Liver (tissue), 9 donors: ENCODE results near the gene RHBDD3. TPM values are rescaled to one million over a fixed set of nuclear protein-coding genes. Genes with fewer than 3 reads are reported as not detected.

ENCODE experiments used
- DNase-seq: peaks from one replicate; pipeline ENCODE4 v3.0.0-alpha.2; 2017; ENCODE audit warnings: low spot score
- H3K27ac ChIP-seq, 2 donors: one replicate each; pipeline ENCODE4 v1.7.0; 2013; ENCODE audit warnings: inconsistent platforms in 2 of 2, low read length in 2 of 2, control low read depth in 1 of 2, low read depth in 1 of 2, mild to moderate bottlenecking in 1 of 2
- H3K27me3 ChIP-seq, 4 donors: one replicate each; pipeline versions ENCODE4 v1.6.1 to v1.7.0; 2013; ENCODE audit warnings: low read length in 3 of 4, inconsistent platforms in 1 of 4, mild to moderate bottlenecking in 1 of 4, moderate library complexity in 1 of 4; ENCODE audit not compliant: control insufficient read depth in 4 of 4, insufficient read depth in 4 of 4
- H3K36me3 ChIP-seq, 4 donors: one replicate each; pipeline versions ENCODE4 v1.6.1 to v1.7.0; 2013; ENCODE audit warnings: low read length in 3 of 4, mild to moderate bottlenecking in 3 of 4, low read depth in 1 of 4, moderate library complexity in 1 of 4; ENCODE audit not compliant: control insufficient read depth in 4 of 4, insufficient read depth in 3 of 4
- H3K4me1 ChIP-seq, 4 donors: one replicate each; pipeline versions ENCODE4 v1.6.1 to v1.7.0; 2013; ENCODE audit warnings: low read length in 3 of 4, mild to moderate bottlenecking in 3 of 4, moderate library complexity in 1 of 4; ENCODE audit not compliant: control insufficient read depth in 4 of 4, insufficient read depth in 4 of 4
- H3K4me3 ChIP-seq, 3 donors: one replicate each; pipeline versions ENCODE4 v1.6.1 to v1.7.0; 2013; ENCODE audit warnings: low read length in 3 of 3, control low read depth in 1 of 3, low read depth in 1 of 3, mild to moderate bottlenecking in 1 of 3
- H3K9ac ChIP-seq, 2 donors: one replicate each; pipeline ENCODE4 v1.7.0; 2013; ENCODE audit warnings: low read length in 2 of 2, mild to moderate bottlenecking in 2 of 2, moderate library complexity in 2 of 2, control low read depth in 1 of 2, low read depth in 1 of 2
- H3K9me3 ChIP-seq, 4 donors: one replicate each; pipeline versions ENCODE4 v1.6.1 to v1.7.0; 2013; ENCODE audit warnings: low read length in 3 of 4; ENCODE audit not compliant: control insufficient read depth in 4 of 4
- EGR1 ChIP-seq, 2 donors: IDR thresholded peaks; 2 replicates each; pipeline ENCODE4 v1.6.1; 2016 to 2018; ENCODE audit warnings: antibody characterized with exemption in 2 of 2, low read depth in 2 of 2
- FOXA1 ChIP-seq: IDR thresholded peaks from 2 replicates; pipeline ENCODE4 v1.6.1; 2016; ENCODE audit warnings: antibody characterized with exemption
- GABPA ChIP-seq, 2 donors: IDR thresholded peaks in 1 of 2; conservative IDR thresholded peaks in 1 of 2; 2 replicates each; pipeline ENCODE4 v1.6.1; 2016; ENCODE audit warnings: antibody characterized with exemption in 2 of 2, mild to moderate bottlenecking in 1 of 2, moderate library complexity in 1 of 2
- HNF4A ChIP-seq, 2 donors: conservative IDR thresholded peaks; 2 replicates each; pipeline ENCODE4 v1.6.1; 2016; ENCODE audit warnings: antibody characterized with exemption in 2 of 2, mild to moderate bottlenecking in 2 of 2
- HNF4G ChIP-seq: IDR thresholded peaks from 2 replicates; pipeline ENCODE4 v1.6.1; 2016; ENCODE audit warnings: antibody characterized with exemption
- JUND ChIP-seq, 2 donors: IDR thresholded peaks; 2 replicates each; pipeline ENCODE4 v1.6.1; 2016; ENCODE audit warnings: antibody characterized with exemption in 2 of 2
- NR2F2 ChIP-seq: IDR thresholded peaks from 2 replicates; pipeline ENCODE4 v1.6.1; 2016; ENCODE audit warnings: antibody characterized with exemption
- RAD21 ChIP-seq, 2 donors: IDR thresholded peaks; 2 replicates each; pipeline ENCODE4 v1.6.1; 2016; ENCODE audit warnings: antibody characterized with exemption in 2 of 2, mild to moderate bottlenecking in 2 of 2
- RXRA ChIP-seq, 2 donors: IDR thresholded peaks; 2 replicates each; pipeline ENCODE4 v1.6.1; 2017 to 2018; ENCODE audit warnings: antibody characterized with exemption in 2 of 2, mild to moderate bottlenecking in 1 of 2
- SP1 ChIP-seq: IDR thresholded peaks from 2 replicates; pipeline ENCODE4 v1.6.1; 2018; ENCODE audit warnings: antibody characterized with exemption, mild to moderate bottlenecking
- TAF1 ChIP-seq: conservative IDR thresholded peaks from 2 replicates; pipeline ENCODE4 v1.6.1; 2016; ENCODE audit warnings: antibody characterized with exemption, mild to moderate bottlenecking
- YY1 ChIP-seq: IDR thresholded peaks from 2 replicates; pipeline ENCODE4 v1.6.1; 2016; ENCODE audit warnings: antibody characterized with exemption, mild to moderate bottlenecking
- WGBS: extraction: QIAGEN DNeasy Blood & Tissue Kit; methylation state at CpG from one replicate; pipeline ENCODE4 v1.1.7; 2013; 5-methylcytosine and 5-hydroxymethylcytosine counted together
- polyA plus RNA-seq, 2 donors: library from polyadenylated mRNA; stranded (reverse) in 1 of 2; unstranded in 1 of 2; fragments of 200-250 nt in 1 of 2; fragments of >200 nt in 1 of 2; fragmentation: Nextera tagmentation in 1 of 2; extraction: Ambion mirVana in 1 of 2; gene quantifications; one replicate each; pipeline versions ENCODE4 v1.2.1 to v1.2.3, GENCODE V29; 2013 to 2015
- total RNA-seq, 2 donors: library from RNA; depleted of rRNA; stranded (reverse); fragments of >200 nt; gene quantifications; one replicate each; pipeline ENCODE4 v1.2.3, GENCODE V29; 2014
- TF ChIP-seq, protein P1 (sequence below): IDR thresholded peaks from 2 replicates; pipeline ENCODE4 v1.6.1; 2016; ENCODE audit warnings: antibody characterized with exemption
- TF ChIP-seq, protein P2 (sequence below): IDR thresholded peaks from 2 replicates; pipeline ENCODE4 v1.6.1; 2016; ENCODE audit warnings: antibody characterized with exemption
- TF ChIP-seq, protein P3 (sequence below): IDR thresholded peaks from 2 replicates; pipeline ENCODE4 v1.6.1; 2016; ENCODE audit warnings: antibody characterized with exemption
- TF ChIP-seq, protein P4 (sequence below): IDR thresholded peaks from 2 replicates; pipeline ENCODE4 v1.6.1; 2016; ENCODE audit warnings: antibody characterized with exemption, mild to moderate bottlenecking
- donor health status: healthy.
- donor health status: healthy.
- donor health status: healthy.
- donor health status: healthy.
- donor health status: healthy.

Gene RHBDD3
- total and polyA plus RNA-seq, 4 donors: 14.3 to 26.5 (median 18.3) TPM

DNA sequence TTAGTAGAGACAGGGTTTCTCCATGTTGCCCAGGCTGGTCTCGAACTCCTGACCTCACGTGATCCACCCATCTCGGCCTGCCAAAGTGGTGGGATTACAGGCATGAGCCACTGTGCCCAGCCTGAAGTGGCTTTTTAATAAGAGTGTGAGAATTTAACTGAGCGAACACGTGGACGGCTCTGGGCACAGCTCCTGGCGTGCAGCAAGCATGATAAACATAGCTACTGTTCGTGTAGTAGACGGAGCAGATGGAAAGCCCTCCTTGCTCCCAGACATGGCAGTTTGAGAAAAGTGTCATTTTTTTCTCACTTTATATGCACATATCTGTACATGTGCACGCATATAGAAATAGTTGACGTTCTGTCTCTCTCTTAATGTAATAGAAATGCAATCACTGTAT lies 55.0 kb downstream of the RHBDD3 start:
- no peak overlapping the region for H3K4me3 ChIP-seq
- H3K9me3 ChIP-seq: no peaks in the 10 kb centered on the region
- H3K4me1 ChIP-seq: peaks cover 0 to 11% (median 7%) of the 10 kb centered on the region in 4 donors
- no peak for DNase-seq
- no peaks in the 10 kb centered on the region for H3K36me3 ChIP-seq
- TF ChIP-seq, protein P1, sequence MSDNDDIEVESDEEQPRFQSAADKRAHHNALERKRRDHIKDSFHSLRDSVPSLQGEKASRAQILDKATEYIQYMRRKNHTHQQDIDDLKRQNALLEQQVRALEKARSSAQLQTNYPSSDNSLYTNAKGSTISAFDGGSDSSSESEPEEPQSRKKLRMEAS: no peak
- TF ChIP-seq GABPA (IDR thresholded peaks at IDR 0.05 in 1 of 2, conservative IDR thresholded peaks at IDR 0.05 in 1 of 2): no peak
- TF ChIP-seq, protein P2, sequence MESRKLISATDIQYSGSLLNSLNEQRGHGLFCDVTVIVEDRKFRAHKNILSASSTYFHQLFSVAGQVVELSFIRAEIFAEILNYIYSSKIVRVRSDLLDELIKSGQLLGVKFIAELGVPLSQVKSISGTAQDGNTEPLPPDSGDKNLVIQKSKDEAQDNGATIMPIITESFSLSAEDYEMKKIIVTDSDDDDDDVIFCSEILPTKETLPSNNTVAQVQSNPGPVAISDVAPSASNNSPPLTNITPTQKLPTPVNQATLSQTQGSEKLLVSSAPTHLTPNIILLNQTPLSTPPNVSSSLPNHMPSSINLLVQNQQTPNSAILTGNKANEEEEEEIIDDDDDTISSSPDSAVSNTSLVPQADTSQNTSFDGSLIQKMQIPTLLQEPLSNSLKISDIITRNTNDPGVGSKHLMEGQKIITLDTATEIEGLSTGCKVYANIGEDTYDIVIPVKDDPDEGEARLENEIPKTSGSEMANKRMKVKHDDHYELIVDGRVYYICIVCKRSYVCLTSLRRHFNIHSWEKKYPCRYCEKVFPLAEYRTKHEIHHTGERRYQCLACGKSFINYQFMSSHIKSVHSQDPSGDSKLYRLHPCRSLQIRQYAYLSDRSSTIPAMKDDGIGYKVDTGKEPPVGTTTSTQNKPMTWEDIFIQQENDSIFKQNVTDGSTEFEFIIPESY: no peak
- no peak for TF ChIP-seq JUND (IDR thresholded peaks at IDR 0.05)
- TF ChIP-seq EGR1 (IDR thresholded peaks at IDR 0.05; ENCODE audit: low read depth in 2 of 2): no peak
- TF ChIP-seq, protein P3, sequence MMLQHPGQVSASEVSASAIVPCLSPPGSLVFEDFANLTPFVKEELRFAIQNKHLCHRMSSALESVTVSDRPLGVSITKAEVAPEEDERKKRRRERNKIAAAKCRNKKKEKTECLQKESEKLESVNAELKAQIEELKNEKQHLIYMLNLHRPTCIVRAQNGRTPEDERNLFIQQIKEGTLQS: no peak
- TF ChIP-seq HNF4A (conservative IDR thresholded peaks at IDR 0.05): no peak
- no peak for TF ChIP-seq RAD21 (IDR thresholded peaks at IDR 0.05)
- no peak for TF ChIP-seq TAF1
- TF ChIP-seq SP1: no peak
- TF ChIP-seq, protein P4, sequence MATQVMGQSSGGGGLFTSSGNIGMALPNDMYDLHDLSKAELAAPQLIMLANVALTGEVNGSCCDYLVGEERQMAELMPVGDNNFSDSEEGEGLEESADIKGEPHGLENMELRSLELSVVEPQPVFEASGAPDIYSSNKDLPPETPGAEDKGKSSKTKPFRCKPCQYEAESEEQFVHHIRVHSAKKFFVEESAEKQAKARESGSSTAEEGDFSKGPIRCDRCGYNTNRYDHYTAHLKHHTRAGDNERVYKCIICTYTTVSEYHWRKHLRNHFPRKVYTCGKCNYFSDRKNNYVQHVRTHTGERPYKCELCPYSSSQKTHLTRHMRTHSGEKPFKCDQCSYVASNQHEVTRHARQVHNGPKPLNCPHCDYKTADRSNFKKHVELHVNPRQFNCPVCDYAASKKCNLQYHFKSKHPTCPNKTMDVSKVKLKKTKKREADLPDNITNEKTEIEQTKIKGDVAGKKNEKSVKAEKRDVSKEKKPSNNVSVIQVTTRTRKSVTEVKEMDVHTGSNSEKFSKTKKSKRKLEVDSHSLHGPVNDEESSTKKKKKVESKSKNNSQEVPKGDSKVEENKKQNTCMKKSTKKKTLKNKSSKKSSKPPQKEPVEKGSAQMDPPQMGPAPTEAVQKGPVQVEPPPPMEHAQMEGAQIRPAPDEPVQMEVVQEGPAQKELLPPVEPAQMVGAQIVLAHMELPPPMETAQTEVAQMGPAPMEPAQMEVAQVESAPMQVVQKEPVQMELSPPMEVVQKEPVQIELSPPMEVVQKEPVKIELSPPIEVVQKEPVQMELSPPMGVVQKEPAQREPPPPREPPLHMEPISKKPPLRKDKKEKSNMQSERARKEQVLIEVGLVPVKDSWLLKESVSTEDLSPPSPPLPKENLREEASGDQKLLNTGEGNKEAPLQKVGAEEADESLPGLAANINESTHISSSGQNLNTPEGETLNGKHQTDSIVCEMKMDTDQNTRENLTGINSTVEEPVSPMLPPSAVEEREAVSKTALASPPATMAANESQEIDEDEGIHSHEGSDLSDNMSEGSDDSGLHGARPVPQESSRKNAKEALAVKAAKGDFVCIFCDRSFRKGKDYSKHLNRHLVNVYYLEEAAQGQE: no peak
- no peak for TF ChIP-seq YY1
- no peak overlapping the region for H3K9ac ChIP-seq
- no peak overlapping the region for H3K27ac ChIP-seq
- WGBS: 93% methylated on average over 11 of the region's 11 CpGs
- H3K27me3 ChIP-seq: no peaks in the 10 kb centered on the region

DNA sequence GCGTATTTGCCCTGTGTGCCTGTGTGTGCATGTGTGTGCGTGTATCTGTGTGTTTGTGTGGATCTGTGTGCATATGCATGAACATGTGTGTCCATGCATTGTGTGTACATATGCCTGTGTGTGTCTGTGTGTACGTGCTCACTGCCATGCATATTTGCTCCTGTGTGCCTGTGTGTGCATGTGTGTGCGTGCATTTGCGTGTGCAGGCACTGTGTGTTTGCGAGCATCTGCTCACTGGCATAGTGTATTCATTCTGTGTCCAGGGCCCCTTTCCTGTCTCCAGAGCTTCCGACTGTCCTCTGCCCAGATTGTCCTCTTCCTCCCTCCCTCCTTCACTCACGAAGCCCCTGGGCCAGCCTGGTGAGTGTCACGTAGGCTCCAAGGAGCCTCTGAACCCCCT lies 56.3 kb downstream of the RHBDD3 start:
- no peaks in the 10 kb centered on the region for H3K4me1 ChIP-seq
- no peaks in the 10 kb centered on the region for H3K36me3 ChIP-seq
- H3K4me3 ChIP-seq: no peak overlapping the region
- no peak for DNase-seq
- no peak overlapping the region for H3K27ac ChIP-seq
- 94% methylated on average over 9 of the region's 9 CpGs for WGBS
- H3K27me3 ChIP-seq: no peaks in the 10 kb centered on the region
- no peak for TF ChIP-seq HNF4G
- TF ChIP-seq NR2F2: no peak
- TF ChIP-seq, protein P2: no peak
- TF ChIP-seq RXRA (IDR thresholded peaks at IDR 0.05): no peak
- TF ChIP-seq TAF1: no peak
- no peak for TF ChIP-seq FOXA1
- TF ChIP-seq SP1: no peak
- TF ChIP-seq GABPA (IDR thresholded peaks at IDR 0.05 in 1 of 2, conservative IDR thresholded peaks at IDR 0.05 in 1 of 2): no peak
- TF ChIP-seq RAD21 (IDR thresholded peaks at IDR 0.05): no peak
- no peak for TF ChIP-seq HNF4A (conservative IDR thresholded peaks at IDR 0.05)
- no peak overlapping the region for H3K9ac ChIP-seq
- H3K9me3 ChIP-seq: no peaks in the 10 kb centered on the region
